T follicular helper cell (primary cell): ENCODE measurements around the gene CHN2.
A peak's percentile ranks its signal among the peaks of the same experiment; 100 is the strongest.

Source experiments
- DNase-seq: peaks from one replicate; pipeline ENCODE4 v3.0.0-alpha.2; 2020; ENCODE audit warnings: low read depth

CHN2 gene

GRCh38 chr7:29224726-29225125, 30.2 kb downstream of the CHN2 start:
- DNase-seq = no peak

GRCh38 chr7:29228289-29229011, 33.9 kb downstream of the CHN2 start:
- no peak for DNase-seq

GRCh38 chr7:29229066-29229465, 34.5 kb downstream of the CHN2 start:
- no peak for DNase-seq

DNA sequence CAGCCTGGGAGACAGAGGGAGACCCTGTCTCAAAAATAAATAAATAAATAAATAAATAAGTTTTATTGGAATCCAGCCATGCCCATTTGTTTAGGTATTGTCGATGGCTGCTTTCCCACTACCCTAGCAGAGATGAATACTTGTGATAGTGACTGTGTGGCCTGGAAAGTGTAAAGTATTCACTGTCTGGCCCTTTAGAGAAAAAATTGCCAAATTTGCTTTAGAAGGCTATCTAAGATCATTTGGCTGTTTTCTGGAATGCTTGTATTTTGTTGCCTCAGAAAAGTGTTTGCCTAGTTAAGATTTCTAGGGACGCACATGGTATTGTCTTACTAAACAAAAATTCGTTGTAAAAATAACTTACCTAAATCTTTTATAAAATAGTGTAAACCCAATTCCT, 35.4 kb downstream of the CHN2 start:
- no peak for DNase-seq

- DNase-seq = no peak
These were observed 36.3 kb downstream of the CHN2 start for GRCh38 chr7:29230871-29231345.

DNA sequence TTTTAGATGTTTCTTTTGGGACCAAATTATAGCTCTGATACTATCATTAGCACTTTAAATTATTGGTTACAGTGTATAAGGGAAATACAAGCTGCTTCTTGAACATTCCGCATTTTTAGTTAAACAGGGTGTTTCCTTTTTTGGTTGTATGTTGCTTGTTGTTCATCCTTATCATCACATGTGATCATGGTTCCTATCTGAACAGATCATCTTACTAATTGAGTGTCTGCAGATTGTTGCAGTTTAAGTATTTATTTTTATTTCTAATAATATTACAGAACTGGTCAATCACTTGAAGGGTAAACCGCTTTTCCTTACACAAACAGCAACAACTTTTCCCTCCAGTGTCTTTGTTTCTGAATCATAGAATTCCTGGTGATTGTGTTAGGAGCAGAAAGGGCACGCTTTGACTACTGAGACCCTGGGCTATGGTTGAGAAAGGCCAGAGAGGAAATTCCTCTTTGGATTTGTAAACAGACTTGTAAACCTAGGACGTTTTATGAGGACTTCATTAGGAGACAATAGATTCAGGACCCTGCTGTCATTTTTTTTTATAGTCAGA, 37.2 kb downstream of the CHN2 start:
- no peak for DNase-seq

DNA sequence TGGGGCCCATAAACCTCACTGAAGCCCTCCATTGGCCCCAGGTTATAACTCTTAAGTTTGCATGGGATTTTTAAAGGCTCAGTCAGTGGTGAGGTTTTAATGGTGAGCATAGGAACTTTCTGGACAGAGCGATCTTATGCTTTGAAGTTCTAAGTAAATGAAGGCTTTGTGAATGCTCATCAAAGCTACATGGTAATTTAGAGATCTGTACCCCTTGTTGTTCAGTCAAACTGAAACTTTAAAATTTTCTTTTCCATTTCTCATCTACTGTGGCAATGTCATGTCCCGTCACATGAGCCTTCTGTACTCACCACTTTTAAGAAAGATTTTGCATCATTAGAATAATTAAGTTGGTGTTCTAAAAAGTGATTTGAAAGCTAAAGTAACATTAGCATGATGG, 39.9 kb downstream of the CHN2 start:
- DNase-seq = no peak

DNA sequence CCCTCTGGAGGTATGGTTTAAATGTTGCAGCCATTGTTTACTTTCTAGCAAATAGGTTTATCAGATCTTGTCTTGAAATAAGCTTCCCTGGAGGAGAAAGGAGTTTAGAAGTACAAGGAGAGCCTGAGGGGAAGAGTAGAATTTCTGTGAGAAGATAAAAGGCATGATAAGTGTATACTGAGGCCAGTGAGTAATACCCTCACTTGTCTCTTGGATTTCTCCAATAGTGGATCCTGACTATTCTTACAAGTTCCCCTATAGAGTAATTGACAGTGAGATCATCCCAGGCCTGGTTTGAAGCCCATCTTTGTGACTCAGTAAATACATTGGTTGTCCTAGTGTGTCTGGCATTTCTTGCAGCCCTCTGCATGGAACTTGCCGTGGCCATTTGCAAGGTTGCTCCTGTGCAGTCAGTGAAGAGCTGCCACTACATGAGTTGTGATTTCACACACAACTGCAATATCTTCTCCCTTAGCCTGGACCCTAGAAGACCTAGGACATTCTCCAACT, 41.6 kb downstream of the CHN2 start:
- no peak for DNase-seq

DNA sequence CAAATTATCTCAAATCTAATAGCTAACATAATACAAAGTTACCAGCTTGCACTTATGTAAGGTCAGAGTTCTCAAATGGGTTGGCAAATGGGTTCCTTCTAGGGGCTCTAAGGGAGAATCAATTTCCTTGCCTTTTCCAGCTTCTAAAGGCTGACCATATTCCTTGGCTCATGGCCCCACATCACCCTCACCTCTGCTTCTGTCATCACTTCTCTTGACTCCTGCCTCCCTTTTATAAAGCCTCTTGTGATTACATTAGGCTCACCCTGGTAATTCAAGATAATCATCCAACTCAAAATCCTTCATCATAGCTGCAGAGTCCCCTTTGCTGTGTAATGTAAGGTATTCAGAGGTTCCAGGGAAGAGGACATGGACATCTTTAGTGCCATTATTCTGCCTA, 42.1 kb downstream of the CHN2 start:
- DNase-seq = no peak

- no peak for DNase-seq
These were observed 42.9 kb downstream of the CHN2 start for GRCh38 chr7:29237489-29237888.

DNA sequence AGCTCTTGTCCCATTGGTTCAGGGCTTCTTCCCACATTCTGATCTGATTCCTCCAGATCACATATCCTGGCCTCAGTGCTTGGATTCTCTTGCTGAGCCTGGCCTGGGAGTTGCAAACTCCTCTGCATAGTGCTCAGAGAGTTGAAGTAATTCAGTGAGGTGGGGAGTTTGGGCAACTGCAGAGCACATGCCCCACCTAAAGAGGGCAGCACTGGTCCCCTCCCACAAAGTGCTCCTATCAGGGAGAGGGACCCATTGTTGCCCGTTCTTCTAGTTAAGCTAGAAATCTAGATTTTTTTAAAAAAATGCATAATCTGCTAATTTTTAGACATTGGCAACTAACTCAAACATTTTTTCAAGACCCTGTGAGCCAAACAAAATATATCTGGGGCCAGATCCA, 45.1 kb downstream of the CHN2 start:
- DNase-seq = no peak

DNA sequence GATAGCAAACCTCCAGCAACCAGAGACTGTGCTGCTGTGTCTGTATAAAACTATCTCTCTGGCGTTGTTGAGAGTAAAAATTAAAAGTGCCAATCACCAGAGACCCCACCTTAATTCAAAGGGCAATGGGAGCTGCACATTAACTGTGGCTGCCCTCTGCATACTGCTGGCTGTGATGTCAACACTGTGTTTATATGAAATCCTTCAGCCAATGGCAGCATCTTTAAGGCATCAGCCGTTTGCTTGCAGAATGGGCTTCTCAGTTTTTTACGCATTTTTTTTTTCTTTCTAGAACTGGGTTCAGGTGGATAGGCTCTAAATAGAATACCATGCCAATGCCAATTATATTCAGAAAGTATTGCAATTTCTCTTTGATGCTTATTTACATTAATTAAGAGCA, 47.7 kb downstream of the CHN2 start:
- no peak for DNase-seq

DNA sequence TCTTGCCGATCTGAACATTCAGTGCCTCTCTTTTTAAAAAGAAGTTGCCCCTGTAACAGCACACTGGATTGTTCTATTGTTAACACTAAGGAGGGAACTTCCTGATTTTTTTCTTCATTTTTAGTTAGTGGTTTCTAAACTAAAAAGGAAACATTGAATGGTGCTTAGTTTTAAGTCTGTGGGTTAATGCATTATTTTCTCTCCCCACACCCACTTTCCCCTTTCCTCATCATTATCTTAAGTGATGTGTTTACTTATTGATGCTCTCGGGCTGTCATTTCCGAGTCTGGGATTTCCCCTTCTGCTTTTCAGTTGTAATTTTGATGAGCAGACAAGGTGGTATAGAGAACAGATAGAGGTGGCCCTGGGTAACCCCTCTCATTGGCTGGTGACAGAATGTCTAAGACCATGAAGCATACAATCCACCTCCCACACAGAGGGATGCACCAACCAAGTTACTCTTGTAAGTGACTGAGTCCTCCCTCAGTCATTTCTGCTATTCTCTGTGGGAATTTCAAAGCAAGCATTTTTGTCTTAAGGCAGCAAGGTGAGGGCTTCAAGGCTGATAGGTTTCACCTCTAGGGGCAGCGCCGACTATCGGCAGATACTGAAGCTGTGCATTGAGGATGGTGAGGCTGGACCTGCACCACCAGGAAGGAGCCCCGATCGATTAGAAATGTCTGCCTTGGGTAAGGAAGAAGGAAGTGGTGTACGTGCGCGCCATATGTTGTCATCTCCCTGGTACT, 49.5 kb downstream of the CHN2 start:
- DNase-seq = peak; percentile 12

DNA sequence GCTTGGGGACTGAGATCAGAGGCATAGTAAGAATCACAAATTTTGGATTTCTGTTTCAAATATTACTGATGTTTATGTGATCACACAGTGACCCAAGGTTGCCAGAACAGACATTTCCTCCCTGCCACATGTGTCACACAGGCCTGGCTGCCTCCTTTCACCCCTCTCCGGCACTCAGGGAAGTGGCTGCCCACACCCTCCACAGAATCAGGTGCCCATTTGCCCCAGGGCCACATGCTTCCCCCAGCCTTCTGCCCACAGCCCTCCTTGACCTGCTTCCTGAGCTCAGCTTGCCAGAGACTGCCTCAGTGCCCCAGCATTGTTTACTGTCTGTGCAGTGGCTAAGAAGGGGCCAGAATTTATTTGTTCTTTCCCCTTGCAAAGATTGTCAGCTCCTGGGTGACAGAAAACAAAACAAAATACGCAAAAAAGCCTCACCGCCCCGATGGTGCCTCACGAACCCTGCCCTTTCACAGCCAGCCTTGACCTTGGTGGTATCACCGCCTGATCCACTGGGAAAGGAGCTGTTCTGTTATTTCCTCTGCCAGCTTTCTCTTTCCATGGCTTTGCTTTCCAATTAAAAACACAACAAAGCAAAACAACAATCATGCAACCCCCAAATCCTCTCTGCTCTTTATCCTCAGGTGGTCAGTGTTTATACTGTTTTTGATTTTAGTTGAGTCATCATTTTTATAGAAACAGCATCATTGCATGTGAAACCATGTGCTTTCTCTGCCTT, 52.8 kb downstream of the CHN2 start:
- no peak for DNase-seq

DNA sequence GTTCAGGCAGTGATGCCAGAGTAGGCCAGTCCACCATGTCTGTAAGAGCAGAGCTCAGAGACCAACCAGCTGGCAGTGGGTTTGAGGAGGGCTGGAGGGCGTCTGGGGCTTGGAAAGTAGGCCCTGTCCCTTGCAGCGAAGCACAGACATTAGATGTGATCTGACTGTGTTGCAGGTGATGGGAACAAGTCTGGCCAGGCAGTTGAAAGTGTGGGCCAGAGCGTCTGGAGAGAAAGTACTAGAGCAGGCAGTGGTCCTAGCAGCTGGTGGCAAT, 53.3 kb downstream of the CHN2 start:
- no peak for DNase-seq

GRCh38 chr7:29248713-29249382, 54.3 kb downstream of the CHN2 start:
- no peak for DNase-seq

GRCh38 chr7:29249383-29249750, 54.8 kb downstream of the CHN2 start:
- DNase-seq = no peak

DNA sequence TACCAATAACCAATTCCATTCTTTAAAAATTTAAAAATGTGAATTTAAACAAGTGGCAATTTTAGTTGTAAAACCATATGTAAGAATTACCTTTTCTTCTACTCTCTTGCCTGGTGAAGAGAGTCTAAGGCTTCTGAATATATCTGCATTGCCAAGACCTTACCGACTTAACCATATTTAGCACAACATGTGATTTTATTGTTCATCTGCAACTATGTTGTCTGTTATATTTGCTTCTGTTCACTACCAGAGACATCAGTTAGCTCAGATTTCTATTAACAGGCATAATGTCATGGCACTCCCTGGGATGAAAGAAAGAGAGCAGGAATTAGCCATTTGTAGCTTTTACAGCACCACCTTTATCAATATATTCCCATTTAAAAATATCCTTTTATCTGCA, 55.3 kb downstream of the CHN2 start:
- no peak for DNase-seq

GRCh38 chr7:29253225-29253624, 58.6 kb downstream of the CHN2 start:
- DNase-seq = no peak

DNA sequence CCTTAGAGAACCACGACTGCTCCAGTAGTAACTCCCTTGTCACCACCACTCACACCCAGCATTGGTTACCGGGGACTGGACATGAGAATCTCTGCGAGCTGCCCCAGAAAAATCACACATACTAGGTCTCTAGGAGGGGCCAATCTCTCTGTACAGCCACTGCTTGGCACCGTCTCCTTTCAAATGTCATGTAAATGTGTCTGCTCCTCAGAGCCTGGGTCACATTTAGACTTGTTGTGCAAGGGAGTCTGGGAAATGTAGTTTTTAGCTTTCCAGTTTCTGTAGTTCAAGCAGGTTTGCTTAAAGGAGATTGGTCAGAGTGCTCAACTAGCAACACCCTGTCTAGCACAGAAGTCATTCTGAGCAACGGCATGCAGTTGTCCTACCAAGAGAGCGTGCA, 60.0 kb downstream of the CHN2 start:
- no peak for DNase-seq

DNA sequence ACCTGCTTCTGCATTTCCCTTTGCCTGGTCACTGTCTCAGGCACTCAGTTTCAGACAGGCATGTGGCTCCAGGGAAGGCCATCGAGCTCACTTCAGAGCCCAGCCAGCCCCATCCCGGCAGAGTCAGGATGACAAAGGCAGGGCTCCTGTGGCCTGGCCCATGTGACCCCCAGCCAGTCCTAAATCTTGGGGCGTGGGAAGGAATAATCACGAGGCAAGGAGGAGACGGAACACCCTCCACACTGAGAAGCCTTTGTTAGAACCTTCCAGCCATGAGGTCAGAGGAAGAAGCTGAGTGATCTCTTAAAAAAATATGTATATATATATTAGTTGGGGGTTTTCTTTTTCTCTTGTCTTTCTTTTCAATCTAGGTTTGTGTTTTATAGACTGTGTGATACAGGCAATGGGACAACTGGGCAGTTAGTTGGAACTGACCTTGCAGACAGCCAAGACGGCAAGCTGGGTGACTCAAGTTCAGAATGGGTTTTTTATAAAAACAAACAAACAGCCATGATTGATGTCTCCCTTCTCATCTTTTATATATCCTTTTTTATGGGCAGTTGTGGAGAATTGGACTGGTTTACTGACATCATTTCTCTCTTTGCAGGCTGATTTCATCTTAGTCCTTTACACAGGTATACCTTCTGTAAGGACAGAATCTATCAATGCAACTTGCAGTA, 60.8 kb downstream of the CHN2 start:
- no peak for DNase-seq
